ENCODE data around the gene TNNI2. TPM values are rescaled to one million over a fixed set of nuclear protein-coding genes. Genes with fewer than 3 reads are reported as not detected.
"Not testable (repeated sequence)": the region's sequence is repeated elsewhere in the genome, so short reads cannot be mapped to it uniquely, and the experiment has no call there.

Gene TNNI2
- total RNA-seq, 2 experiments from 2014 or later: 0.50 TPM; not detected in 1

DNA sequence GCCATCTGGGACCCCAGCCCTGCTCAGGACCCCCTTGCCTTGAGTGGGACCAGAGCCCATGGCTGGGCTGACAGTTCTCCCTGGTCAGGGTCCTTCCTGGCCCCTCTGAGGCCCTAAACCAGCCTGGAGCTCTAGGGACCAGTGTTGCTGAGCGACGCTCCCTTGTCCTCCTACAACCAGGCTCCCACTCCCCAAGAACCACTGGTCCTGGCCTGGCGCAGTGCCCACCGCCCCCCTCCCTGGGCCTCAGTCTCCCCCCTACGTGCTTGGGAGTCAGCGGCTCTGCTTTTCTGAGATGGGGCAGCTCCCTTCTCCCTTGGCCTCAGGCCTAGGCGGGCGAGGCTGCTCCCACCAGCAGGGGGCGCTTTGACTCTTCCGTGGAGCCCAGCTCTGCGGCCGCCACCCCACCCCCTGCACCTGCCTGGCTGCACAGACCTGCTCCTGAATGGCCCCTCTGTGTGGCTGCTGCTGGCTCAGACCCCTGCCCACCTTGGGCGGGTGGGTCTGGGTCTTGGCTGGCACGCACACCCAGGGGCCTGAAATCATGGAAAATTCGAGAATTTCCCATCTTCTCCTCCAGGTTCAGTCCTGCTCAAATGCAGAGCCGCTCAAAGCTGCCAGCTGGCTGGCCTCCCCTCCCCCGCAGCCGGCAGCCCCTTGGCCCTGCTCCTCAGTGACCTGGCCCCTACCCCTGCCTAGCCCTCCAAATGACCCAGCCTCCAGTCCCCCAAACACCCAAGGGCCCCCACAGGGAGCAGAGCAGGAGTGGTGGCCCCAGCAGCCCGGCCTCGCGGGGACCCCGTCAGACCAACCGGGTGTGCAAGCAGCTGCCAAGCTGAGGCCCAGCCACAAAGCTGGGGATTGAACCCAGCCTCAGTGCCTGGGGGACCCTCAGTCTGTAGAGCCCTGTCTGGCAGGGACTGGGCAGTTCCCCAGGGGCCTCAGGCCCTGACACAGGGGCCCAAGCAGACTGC is 43.8 kb downstream of the TNNI2 start:
- no peaks in the 10 kb centered on the region for H3K9me3 ChIP-seq (ENCODE audit: control insufficient read depth in 1 of 2, insufficient read depth in 1 of 2, low read length in 2 of 2)
- TF ChIP-seq, protein P1, sequence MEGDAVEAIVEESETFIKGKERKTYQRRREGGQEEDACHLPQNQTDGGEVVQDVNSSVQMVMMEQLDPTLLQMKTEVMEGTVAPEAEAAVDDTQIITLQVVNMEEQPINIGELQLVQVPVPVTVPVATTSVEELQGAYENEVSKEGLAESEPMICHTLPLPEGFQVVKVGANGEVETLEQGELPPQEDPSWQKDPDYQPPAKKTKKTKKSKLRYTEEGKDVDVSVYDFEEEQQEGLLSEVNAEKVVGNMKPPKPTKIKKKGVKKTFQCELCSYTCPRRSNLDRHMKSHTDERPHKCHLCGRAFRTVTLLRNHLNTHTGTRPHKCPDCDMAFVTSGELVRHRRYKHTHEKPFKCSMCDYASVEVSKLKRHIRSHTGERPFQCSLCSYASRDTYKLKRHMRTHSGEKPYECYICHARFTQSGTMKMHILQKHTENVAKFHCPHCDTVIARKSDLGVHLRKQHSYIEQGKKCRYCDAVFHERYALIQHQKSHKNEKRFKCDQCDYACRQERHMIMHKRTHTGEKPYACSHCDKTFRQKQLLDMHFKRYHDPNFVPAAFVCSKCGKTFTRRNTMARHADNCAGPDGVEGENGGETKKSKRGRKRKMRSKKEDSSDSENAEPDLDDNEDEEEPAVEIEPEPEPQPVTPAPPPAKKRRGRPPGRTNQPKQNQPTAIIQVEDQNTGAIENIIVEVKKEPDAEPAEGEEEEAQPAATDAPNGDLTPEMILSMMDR (IDR thresholded peaks at IDR 0.05): peak; percentile 93
- H3K27ac Mint-ChIP-seq: peak overlapping the region; percentile 57
- H3K27me3 Mint-ChIP-seq: no peaks in the 10 kb centered on the region
- no peak overlapping the region for H3K4me3 Mint-ChIP-seq
- H3K4me3 ChIP-seq (ENCODE audit: low read length): no peak overlapping the region
- DNase-seq (peak; percentile 71 to 92 (median 76)), ATAC-seq (ENCODE audit: poor library complexity) (peak; percentile 91)
- ChIA-PET CTCF (interaction anchor here (0.6 to 1.7 kb wide), 21 partner anchors 12 to 269 kb away, joined by 3 to 37 read pairs (median 4); partner anchors contain the start of genes LSP1, MRPL23 and TNNI2), POLR2A (interaction anchor here (0.6 to 4.7 kb wide), 10 partner anchors 8 to 232 kb away, joined by 3 to 23 read pairs (median 4); partner anchors contain the start of genes LSP1, PRR33 and TNNT3)
- peaks cover 15% of the 10 kb centered on the region for H3K4me1 Mint-ChIP-seq (ENCODE audit: low read depth)
- peaks cover 59% of the 10 kb centered on the region for H3K36me3 ChIP-seq (ENCODE audit: insufficient read depth, low read length)
- intact Hi-C loops (cut with DNase I, micrococcal nuclease): loop anchor here (1.0 to 5.0 kb wide), 4 partner anchors 35 to 270 kb away; partner anchors contain the start of gene TNNT3 (in 1 of the 2)
- no peaks in the 10 kb centered on the region for H3K27me3 ChIP-seq (ENCODE audit: control insufficient read depth in 1 of 2, insufficient read depth in 2 of 2, low read length in 2 of 2)
- H3K4me1 ChIP-seq (ENCODE audit: insufficient read depth, low read length): peaks cover 47% of the 10 kb centered on the region
- no peaks in the 10 kb centered on the region for H3K9me3 Mint-ChIP-seq
- peaks cover 18% of the 10 kb centered on the region for H3K36me3 Mint-ChIP-seq (ENCODE audit: low read depth)
- peak overlapping the region in 1 of 2 donors; percentile 29 for H3K27ac ChIP-seq (ENCODE audit: low read depth in 1 of 2, low read length in 2 of 2)

DNA sequence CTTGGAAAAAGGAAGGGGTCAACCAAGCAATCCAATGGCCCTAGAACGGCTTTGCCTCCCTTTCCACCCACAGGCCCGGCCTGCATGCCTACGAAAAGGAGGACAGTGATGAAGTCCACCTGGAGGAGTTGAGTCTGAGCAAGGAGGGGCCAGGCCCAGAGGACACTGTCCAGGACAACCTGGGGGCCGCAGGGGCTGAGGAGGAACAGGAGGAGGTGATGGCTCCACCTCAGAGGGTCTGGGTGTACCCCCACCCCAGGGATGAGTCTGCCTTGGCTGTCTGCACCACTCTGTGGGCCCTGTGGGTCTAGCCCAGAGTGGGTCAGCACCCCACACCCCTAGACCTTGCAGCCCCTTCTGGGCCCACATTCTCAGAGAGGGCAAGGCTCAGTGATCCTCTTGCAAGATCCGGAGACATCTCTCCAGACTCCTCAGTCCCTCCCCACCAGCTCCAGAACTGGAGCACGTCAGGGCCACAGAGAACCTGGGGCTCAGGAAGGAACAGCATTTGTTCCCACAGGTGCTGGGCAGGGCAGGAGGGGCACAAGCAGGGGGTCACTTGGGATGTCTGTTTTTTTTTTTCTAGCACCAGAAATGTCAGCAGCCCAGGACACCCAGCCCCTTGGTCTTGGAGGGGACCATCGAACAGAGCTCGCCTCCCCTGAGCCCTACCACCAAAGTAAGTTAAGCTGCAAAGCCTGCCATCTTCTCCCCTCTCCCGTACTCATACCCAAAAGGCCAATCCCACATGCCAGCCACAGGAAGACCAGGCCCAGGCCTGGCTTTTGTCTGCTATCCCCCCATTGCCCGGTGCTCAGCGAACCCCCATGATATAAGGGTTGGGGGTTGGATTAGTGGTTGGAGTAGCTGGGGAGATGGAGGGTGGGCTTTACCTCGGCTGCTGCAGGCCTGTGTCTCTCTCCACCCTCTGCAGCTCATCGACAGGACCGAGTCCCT is 44.8 kb downstream of the TNNI2 start:
- TF ChIP-seq, protein P1 (IDR thresholded peaks at IDR 0.05): no peak
- Mint-ChIP-seq H3K9me3 (no peaks in the 10 kb centered on the region), H3K27ac (no peak overlapping the region), H3K27me3 (no peaks in the 10 kb centered on the region), H3K36me3 (ENCODE audit: low read depth) (peaks cover 23% of the 10 kb centered on the region), H3K4me3 (no peak overlapping the region), H3K4me1 (ENCODE audit: low read depth) (peaks cover 25% of the 10 kb centered on the region)
- DNase-seq (no peak), ATAC-seq (ENCODE audit: poor library complexity) (no peak)
- ChIA-PET CTCF (interaction anchor here (0.9 to 1.5 kb wide), 2 partner anchors 64 to 268 kb away, joined by 7 to 15 read pairs; partner anchors contain the start of gene MRPL23), POLR2A (interaction anchor here (0.7 to 4.7 kb wide), 6 partner anchors 28 to 35 kb away, joined by 3 to 23 read pairs (median 6); partner anchors contain the start of genes LSP1 and TNNT3)
- peaks cover 70% of the 10 kb centered on the region for H3K36me3 ChIP-seq (ENCODE audit: insufficient read depth, low read length)
- H3K27ac ChIP-seq (ENCODE audit: low read depth in 1 of 2, low read length in 2 of 2): no peak overlapping the region
- peaks cover 49% of the 10 kb centered on the region for H3K4me1 ChIP-seq (ENCODE audit: insufficient read depth, low read length)
- no peaks in the 10 kb centered on the region for H3K9me3 ChIP-seq (ENCODE audit: control insufficient read depth in 1 of 2, insufficient read depth in 1 of 2, low read length in 2 of 2)
- no peaks in the 10 kb centered on the region for H3K27me3 ChIP-seq (ENCODE audit: control insufficient read depth in 1 of 2, insufficient read depth in 2 of 2, low read length in 2 of 2)
- intact Hi-C loops (cut with DNase I, micrococcal nuclease): loop anchor here (2.0 to 5.0 kb wide), 4 partner anchors 29 to 269 kb away; partner anchors contain the start of gene TNNT3 (in 1 of the 2)
- H3K4me3 ChIP-seq (ENCODE audit: low read length): no peak overlapping the region

DNA sequence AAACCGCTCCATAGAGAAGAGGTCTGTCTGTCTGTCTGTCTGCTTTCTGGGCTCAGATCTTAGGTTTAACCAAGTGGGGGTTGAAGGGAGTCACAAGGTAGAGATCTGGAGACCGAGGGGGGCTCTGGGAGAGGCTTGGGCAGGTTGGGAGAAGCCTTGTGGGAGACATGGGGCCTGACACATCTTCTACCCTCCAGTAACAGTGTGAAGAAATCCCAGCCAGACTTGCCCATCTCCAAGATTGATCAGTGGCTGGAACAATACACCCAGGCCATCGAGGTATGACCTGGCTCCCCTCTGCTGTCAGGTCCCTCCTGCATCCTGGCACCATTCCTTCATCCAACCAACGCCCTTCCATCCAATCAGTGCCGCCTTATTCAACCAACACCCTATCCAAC is 45.5 kb downstream of the TNNI2 start:
- no peaks in the 10 kb centered on the region for H3K27me3 Mint-ChIP-seq
- DNase-seq: no peak
- Histone ChIP-seq H3K27me3 (ENCODE audit: control insufficient read depth in 1 of 2, insufficient read depth in 2 of 2, low read length in 2 of 2) (no peaks in the 10 kb centered on the region), H3K9me3 (ENCODE audit: control insufficient read depth in 1 of 2, insufficient read depth in 1 of 2, low read length in 2 of 2) (no peaks in the 10 kb centered on the region), H3K4me1 (ENCODE audit: insufficient read depth, low read length) (peaks cover 53% of the 10 kb centered on the region), H3K27ac (ENCODE audit: low read depth in 1 of 2, low read length in 2 of 2) (no peak overlapping the region), H3K36me3 (ENCODE audit: insufficient read depth, low read length) (peaks cover 72% of the 10 kb centered on the region), H3K4me3 (ENCODE audit: low read length) (no peak overlapping the region)
- peaks cover 28% of the 10 kb centered on the region for H3K36me3 Mint-ChIP-seq (ENCODE audit: low read depth)
- no peak for ATAC-seq (ENCODE audit: poor library complexity)
- no peaks in the 10 kb centered on the region for H3K9me3 Mint-ChIP-seq
- CTCF ChIA-PET: no interaction called here
- H3K27ac Mint-ChIP-seq: no peak overlapping the region
- H3K4me3 Mint-ChIP-seq: no peak overlapping the region
- POLR2A ChIA-PET: interaction anchor here (0.7 kb wide), 1 partner anchor 32 kb away, joined by 3 read pairs; no protein-coding TSS in a partner anchor
- peaks cover 31% of the 10 kb centered on the region for H3K4me1 Mint-ChIP-seq (ENCODE audit: low read depth)
- TF ChIP-seq, protein P1 (IDR thresholded peaks at IDR 0.05): no peak
- intact Hi-C loops (cut with DNase I, micrococcal nuclease): loop anchor here (2.0 to 5.0 kb wide), 3 partner anchors 30 to 268 kb away; partner anchors contain the start of gene TNNT3 (in 1 of the 2)

DNA sequence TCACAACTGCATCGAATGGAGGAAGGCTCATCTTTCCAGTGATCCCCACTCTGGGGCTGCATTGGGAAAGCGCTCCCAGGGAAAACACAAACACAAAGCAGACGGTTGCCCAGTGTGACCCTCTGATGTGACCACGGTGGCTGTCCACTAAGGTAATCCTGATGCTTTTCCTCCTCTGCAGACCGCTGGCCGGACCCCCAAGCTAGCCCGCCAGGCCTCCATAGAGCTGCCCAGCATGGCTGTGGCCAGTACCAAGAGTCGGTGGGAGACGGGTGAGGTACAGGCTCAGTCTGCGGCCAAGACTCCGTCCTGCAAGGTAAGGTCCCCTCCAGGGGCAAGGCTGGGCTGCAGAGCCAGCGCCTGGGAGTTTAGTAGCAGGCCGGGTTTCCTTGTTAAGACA is 47.8 kb downstream of the TNNI2 start:
- POLR2A ChIA-PET; intact Hi-C loops (cut with DNase I, micrococcal nuclease): not testable (repeated sequence)
- H3K4me1 Mint-ChIP-seq (ENCODE audit: low read depth): peaks cover 23% of the 10 kb centered on the region

More for the DNA sequence above, 47.8 kb downstream of the TNNI2 start:
- H3K9me3 ChIP-seq (ENCODE audit: control insufficient read depth in 1 of 2, insufficient read depth in 1 of 2, low read length in 2 of 2); CTCF ChIA-PET; H3K27me3 ChIP-seq (ENCODE audit: control insufficient read depth in 1 of 2, insufficient read depth in 2 of 2, low read length in 2 of 2); H3K9me3 Mint-ChIP-seq; DNase-seq; ATAC-seq (ENCODE audit: poor library complexity); H3K4me3 Mint-ChIP-seq; H3K27ac ChIP-seq (ENCODE audit: low read depth in 1 of 2, low read length in 2 of 2); H3K4me3 ChIP-seq (ENCODE audit: low read length); H3K27me3 Mint-ChIP-seq; H3K27ac Mint-ChIP-seq: not testable (repeated sequence)
- H3K36me3 Mint-ChIP-seq (ENCODE audit: low read depth): peaks cover 15% of the 10 kb centered on the region
- H3K4me1 ChIP-seq (ENCODE audit: insufficient read depth, low read length): peaks cover 55% of the 10 kb centered on the region
- H3K36me3 ChIP-seq (ENCODE audit: insufficient read depth, low read length): peaks cover 59% of the 10 kb centered on the region
